HG03103 (cell line): ENCODE results near the gene SLC51B.
"Not testable (repeated sequence)": the region's sequence is repeated elsewhere in the genome, so short reads cannot be mapped to it uniquely, and the experiment has no call there.

ENCODE experiments used
- ATAC-seq: cut with Tn5 transposase; IDR thresholded peaks from one replicate; pipeline ENCODE4 v1.9.1; 2021; ENCODE audit warnings: low read depth; ENCODE audit not compliant: unreplicated experiment

SLC51B gene

GRCh38 chr15:65062726-65063125 is 17.5 kb downstream of the SLC51B start:
- ATAC-seq = no peak

DNA sequence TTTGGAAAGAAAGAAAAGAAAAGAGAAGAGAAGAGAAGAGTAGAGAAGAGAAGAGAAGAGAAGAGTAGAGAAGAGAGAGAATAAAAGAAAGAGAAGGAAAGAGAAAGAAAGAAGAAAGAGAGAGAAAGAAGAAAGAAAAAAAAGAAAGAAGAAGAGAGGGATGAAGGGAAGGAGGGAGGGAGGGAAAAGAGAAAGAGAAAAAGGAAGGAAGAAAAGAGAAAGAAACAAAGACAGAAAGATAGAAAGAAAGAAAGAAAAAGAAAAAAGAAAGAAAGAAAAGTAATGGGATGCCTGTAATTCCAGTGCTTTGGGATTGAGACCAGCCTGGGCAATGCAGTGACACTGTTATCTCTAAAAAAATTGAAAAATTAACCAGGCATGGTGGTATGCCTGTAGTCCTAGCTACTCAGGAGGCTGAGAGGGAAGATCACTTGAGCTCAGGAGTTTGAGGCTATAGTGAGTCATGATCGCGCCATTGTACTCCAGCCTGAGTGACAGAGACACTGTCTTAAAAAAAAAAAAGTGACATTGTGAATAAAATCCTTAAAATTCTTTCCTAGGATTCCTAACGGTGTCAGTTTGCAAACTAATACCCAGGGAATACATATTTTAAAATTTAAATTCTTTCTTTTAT is 20.9 kb downstream of the SLC51B start:
- ATAC-seq = no peak

DNA sequence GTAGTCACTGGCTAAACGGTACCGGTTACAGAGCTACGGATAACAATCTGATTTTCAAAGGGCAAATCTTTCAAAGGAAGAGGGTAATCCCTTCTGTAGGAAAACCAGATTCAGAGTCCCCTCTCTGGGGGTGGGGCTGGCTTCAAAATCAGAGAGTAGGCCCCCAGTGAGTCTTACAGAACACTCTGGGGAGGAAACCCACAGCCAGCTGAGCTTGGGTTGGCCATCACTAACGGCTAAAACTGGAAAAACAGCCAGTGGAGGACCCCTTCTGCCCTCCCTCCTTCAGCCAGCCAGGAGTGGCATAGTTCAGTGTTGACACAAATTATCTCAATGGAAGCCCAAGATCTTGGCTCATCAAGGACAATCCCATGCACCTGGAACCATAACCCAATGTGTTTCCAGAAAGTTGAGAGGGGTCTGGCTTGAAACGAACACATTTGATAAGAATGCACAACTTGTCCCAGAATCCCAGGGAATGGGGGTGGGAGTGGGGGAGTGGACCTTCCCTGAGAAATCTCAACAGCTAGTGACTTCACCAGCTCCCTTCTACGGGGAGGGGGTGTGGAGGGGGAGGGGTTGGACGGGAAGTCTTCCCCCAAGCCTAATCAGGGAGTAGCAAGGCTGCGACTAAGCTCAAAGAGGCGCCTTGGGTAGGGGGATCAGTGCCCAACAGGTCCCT is 21.6 kb downstream of the SLC51B start:
- no peak for ATAC-seq

DNA sequence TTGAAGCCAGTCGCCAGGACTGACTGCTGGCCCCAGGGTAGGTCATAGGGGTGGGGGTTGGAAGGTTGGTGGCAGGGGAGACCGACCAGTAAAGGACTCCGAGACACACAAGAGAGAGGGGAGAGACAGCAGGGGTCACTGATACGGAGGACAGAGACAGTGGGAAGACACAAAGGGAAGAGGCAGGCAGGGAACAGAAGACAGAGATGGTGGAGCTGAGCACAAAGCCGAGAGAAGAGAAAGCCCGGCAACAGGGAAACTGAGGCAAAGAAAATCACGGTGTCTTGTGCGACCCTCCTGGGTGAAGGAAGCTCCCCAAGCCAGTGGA is 22.1 kb downstream of the SLC51B start:
- ATAC-seq = no peak

DNA sequence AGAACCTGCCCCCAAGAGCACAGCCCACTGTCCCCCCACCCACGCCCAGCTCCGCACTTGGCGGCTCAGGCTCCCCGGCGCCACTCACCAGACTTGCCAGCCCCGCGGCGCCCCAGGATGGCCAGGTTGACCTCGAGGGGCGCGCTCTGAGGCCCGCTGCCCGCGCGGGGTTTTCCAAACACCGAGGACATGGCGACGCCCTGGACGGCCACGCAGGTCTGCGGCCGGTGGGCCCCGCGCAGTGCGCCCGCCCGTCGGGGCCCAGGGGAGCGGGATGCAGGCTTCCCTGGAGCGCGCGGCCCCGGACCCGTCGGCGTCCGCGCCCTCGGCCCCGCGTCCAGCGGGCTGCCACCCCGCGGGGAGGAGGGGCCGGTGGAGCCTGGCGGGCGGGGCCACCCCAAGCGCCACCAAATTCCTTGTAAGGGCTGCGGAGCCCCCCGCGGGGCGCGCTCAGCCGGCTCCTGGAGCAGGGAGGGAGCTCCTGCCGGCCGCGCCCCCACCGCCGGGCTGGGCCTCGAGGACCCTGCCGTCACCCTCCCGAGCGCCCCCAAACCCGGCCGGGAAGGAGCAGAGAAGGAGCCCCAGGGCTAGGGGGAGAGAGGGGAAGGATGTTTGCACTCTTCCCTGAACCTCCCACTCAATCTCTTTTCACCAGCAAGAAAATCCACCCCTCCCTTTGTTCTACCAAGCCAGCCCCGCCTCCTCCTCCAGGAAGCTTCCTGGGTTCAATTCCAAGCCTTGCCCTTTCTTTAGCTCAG is 22.6 kb downstream of the SLC51B start, which contains the start of gene RASL12:
Gene RASL12, minus strand, starts transcription at position 347 of the 758 bp plus-strand sequence. Its CDS starts 156 bp downstream, at position 191.
- ATAC-seq = no peak

- ATAC-seq = no peak
These were observed 23.2 kb downstream of the SLC51B start for GRCh38 chr15:65068403-65068788.

DNA sequence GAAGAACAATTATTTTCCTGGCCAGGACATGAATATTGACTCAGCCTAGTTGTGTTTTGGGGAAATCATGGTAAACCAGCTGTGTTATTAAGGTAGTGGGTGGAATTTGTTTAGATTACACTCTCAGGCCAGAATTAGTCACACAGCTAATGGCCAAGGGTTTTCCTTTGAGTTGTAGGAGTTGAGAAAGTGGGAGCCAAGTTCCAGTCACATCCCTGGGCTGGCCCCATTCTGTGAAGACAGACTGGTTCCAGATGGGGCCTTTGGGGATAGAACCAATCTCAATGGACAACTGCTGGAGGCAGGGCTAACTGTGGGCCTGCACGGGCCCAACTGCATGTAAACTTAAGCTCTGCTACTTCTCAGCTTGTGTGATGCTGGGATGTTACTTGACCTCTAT is 24.0 kb downstream of the SLC51B start:
- ATAC-seq = no peak

DNA sequence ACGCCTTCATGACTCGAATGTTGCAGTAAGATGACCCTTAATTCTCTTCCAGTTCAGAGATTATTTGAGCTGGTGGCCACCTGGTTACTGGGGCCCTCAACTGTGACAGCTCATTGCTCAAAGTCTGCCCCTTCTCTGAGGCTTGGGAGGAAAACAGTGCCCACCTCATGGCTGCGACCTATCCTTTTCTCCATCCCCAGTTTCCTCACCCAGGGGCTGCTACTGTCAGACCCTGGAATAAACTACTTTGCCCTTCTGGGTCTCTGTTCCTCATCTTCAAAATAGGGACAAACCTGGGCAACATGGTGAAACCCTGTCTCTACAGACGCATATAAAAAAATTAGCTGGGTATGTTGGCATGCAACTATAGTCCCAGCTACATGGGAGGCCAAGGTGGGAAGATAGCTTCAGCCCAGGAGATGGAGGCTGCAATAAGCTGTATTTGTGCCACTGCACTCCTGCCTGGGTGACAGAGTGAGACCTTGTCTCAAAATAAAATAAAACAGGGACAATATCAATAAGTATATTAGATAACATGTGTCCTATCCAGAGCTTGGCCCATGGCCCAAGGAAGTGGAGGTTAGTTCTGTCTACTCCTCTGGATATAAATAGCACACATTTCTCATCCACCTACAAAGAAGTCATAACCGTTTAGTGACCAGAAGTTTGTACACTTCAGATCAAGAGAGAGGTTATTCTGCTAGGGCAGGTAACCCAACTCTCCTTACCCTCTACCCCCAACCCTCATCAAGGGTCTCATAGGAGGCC is 24.8 kb downstream of the SLC51B start:
- ATAC-seq = no peak

- ATAC-seq = no peak
These were observed 26.2 kb downstream of the SLC51B start for GRCh38 chr15:65071381-65071811.

DNA sequence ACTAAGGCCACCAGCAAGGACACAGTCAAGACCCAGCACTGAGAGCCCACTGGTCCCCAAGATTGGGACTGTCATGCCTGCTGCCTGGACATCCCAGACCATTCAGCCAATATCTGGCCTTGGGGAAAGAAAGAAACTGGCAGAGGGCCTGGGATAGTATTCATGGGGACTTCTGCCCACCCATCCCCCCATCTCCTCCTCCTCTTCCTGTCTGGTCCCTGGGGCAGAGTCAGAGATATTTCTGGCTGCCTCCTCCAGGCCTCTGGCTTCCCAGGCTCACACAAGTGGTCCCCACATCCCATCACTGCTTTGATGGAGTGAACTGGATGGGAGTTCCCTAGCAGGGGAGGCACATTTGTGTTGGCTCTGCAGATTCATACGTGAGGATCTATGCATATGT is 26.8 kb downstream of the SLC51B start:
- ATAC-seq = no peak

GRCh38 chr15:65072617-65073016 is 27.4 kb downstream of the SLC51B start:
- no peak for ATAC-seq

GRCh38 chr15:65074946-65075345 is 29.8 kb downstream of the SLC51B start:
- not testable (repeated sequence) for ATAC-seq

GRCh38 chr15:65075607-65076395 is 30.6 kb downstream of the SLC51B start:
- ATAC-seq = not testable (repeated sequence)

DNA sequence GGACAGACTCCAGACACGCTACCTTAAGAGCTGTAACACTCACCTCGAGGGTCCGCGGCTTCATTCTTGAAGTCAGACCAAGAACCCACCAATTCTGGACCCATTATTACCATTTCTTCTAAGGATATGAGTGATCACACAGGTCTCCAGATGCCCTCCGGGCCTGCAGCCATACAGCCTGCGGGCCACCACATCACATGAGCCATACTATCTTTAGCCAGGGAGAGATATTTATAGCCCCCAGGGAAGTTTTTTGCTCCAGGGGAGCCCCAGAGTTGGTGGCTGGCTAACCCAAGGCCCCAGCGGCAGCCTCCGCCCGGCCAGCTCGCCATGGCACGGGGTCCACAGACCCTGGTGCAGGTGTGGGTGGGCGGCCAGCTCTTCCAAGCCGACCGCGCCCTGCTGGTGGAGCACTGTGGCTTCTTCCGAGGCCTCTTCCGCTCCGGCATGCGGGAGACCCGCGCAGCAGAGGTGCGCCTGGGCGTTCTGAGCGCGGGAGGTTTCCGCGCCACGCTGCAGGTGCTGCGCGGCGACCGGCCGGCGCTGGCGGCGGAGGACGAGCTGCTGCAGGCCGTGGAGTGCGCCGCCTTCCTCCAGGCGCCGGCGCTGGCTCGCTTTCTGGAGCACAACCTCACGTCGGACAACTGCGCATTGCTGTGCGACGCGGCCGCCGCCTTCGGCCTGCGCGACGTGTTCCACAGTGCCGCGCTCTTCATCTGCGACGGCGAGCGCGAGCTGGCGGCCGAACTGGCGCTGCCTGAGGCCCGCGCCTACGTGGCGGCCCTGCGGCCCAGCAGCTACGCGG is 31.5 kb downstream of the SLC51B start, which contains the start of gene KBTBD13:
Gene KBTBD13, plus strand, starts transcription at position 261 of the 805 bp plus-strand sequence. Its CDS starts 70 bp downstream, at position 331.
- no peak for ATAC-seq

- ATAC-seq = no peak
These were observed 32.2 kb downstream of the SLC51B start for GRCh38 chr15:65077291-65077980.

DNA sequence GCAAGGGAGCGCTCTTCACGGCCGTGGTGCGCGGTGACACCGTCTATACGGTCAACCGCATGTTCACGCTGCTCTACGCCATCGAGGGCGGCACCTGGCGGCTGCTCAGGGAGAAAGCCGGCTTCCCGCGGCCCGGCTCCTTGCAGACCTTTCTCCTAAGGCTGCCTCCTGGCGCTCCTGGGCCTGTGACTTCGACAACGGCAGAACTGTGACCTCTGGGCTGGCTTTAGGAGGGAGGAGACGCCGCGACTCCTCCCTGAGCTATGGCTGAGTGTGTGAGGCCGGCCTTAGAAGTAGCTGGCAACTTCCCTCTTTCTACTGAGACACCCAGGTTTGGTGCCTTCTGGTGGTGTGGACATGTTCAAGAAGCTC is 32.8 kb downstream of the SLC51B start:
- no peak for ATAC-seq

DNA sequence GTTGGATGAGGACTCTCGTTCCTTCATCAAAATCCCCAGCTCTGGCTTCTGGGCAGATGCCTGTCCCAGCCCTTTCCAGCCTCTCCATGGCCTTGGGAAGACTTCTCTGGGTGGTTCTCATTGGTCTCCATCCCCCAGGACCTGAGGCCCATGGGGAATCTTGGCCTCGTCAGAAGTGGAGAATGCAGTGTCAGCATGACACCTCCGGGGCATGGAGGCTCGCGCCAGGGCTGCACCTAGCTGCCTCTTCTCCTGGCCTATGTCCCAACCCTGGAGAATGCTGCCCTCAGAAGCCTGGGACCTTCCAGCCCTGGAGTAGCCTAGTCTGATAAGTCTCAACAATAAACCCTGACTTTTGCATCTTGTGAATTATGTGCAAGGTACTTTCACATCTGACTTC is 34.4 kb downstream of the SLC51B start:
- ATAC-seq = no peak

DNA sequence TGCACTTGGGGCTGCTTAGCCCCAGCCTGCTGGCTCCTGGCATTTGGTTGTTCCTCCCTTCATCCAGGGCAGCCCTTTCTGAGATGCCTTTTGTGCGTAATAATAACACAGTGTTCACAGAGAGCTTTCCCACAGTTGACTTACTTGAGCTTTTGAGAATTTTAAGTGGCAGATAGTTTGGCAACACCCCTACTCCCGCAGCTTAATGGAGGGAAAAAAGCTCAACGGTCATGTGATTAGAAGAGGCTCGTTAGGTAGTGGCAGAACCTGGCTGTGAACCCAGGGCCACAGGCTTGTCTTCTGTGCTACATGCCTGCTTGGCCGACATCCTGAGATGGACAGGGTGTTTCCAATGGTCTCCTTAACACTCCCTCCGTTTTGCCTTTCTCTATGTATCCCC is 36.1 kb downstream of the SLC51B start:
- no peak for ATAC-seq

DNA sequence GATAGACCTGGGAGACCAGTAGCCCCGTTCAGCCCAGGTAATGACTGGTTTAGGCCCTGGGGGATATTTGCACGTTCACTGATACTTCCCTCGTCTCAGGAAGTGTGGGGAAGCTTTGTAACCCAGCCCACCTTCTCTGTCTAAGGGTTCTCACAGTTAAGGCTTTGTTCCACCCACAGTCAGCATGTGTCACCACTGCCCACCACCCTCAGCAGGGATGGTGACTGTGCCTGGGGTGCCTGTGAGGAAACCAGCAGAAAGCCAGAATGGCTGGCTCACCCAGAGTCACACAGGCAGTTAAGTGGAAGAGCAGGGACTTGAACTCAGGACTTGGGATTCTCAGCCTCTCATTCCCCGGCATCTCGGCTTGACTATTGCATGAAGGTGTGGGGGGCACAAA is 36.6 kb downstream of the SLC51B start:
- ATAC-seq = no peak
